IPS-15b (cell line): ENCODE results near the gene FAM133A.
A peak's percentile ranks its signal among the peaks of the same experiment; 100 is the strongest.

Experiments
- H3K27me3 ChIP-seq: one replicate; pipeline ENCODE4 v1.6.1; 2013; ENCODE audit warnings: low read length; ENCODE audit not compliant: control insufficient read depth, insufficient read depth
- H3K36me3 ChIP-seq: one replicate; pipeline ENCODE4 v1.6.1; 2013; ENCODE audit warnings: low read length; ENCODE audit not compliant: control insufficient read depth, insufficient read depth
- H3K4me1 ChIP-seq: one replicate; pipeline ENCODE4 v1.6.1; 2013; ENCODE audit warnings: mild to moderate bottlenecking, low read length; ENCODE audit not compliant: control insufficient read depth, insufficient read depth
- H3K4me3 ChIP-seq: one replicate; pipeline ENCODE4 v1.5.1; 2013; ENCODE audit warnings: low read depth, low read length
- H3K9ac ChIP-seq: one replicate; pipeline ENCODE4 v1.6.1; 2013; ENCODE audit warnings: low read depth, mild to moderate bottlenecking, low read length
- H3K9me3 ChIP-seq: one replicate; pipeline ENCODE4 v1.6.1; 2013; ENCODE audit warnings: mild to moderate bottlenecking, low read length; ENCODE audit not compliant: control insufficient read depth, insufficient read depth

Gene FAM133A

GRCh38 chrX:93673869-93674271 is at the start of gene FAM133A:
Gene FAM133A, plus strand, starts transcription at chrX:93674206. Its CDS starts 35,214 bp downstream, at chrX:93709420.
- H3K4me3 ChIP-seq, result peak within 1 kb of the TSS; percentile 90
- no peaks in the 10 kb centered on the region for H3K36me3 ChIP-seq
- H3K27me3 ChIP-seq, result no peaks in the 10 kb centered on the region
- no peaks in the 10 kb centered on the region for H3K9me3 ChIP-seq
- peak within 1 kb of the TSS; percentile 48 for H3K9ac ChIP-seq
- no peaks in the 10 kb centered on the region for H3K4me1 ChIP-seq

DNA sequence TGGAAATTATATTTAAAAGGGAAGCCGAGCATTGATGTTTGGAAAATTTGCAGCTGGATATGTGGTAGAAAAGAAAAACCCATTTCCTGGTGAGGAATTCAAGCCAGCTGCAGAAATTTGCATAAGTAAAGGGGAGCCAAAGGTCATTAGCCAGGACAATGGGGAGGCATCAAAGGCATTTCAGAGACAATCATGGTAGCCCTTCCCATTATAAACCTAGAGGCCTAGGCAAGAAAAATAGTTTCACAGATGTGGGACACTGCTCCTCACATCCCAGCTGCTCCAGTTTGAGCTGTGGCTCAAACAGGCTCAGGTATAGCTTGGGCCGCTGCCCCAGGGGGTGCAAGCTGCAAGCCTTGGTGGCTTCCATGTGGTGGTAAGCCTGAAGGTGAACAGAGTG is 36.4 kb upstream of the FAM133A start:
- Histone ChIP-seq H3K9me3 (peaks cover 8% of the 10 kb centered on the region), H3K4me3 (no peak overlapping the region), H3K9ac (no peak overlapping the region), H3K27me3 (no peaks in the 10 kb centered on the region), H3K36me3 (no peaks in the 10 kb centered on the region), H3K4me1 (no peaks in the 10 kb centered on the region)

DNA sequence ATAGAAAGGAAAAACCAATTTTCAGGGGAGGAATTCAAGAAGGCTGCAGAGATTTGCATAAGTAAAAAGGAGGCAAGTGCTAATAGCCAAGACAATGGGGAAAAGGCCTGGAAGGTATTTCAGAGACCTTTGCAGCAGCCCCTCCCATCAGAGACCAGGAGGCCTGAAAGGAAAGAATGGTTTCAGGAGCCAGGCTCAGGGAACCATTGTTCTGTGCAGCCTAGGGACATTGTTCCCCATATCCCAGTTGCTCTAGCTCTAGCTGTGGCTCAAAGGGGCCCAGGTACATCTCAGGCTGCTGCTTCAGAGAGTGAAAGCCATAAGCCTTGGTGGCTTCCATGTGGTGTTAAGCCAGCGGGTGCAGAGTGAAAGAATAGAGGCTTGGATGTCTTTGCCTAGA is 24.6 kb upstream of the FAM133A start:
- no peaks in the 10 kb centered on the region for H3K4me1 ChIP-seq
- H3K27me3 ChIP-seq, result no peaks in the 10 kb centered on the region
- no peak overlapping the region for H3K4me3 ChIP-seq
- no peaks in the 10 kb centered on the region for H3K36me3 ChIP-seq
- H3K9ac ChIP-seq, result no peak overlapping the region
- H3K9me3 ChIP-seq, result no peaks in the 10 kb centered on the region

DNA sequence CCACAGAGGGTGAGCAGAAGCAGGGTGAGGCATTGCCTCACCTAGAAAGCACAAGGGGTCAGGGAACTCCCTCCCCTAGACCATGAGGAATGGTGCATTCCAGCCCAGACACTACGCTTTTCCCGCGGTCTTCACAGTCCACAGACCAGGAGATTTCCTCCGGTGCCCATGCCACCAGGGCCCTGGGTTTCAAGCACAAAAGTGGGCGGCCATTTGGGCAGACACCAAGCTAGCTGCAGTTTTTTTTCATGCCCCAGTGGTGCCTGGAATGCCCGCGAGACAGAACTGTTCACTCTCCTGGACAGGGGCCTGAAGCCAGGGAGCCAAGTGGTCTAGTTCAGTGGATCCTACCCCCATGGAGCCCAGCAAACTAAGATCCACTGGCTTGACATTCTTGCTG is 13.4 kb upstream of the FAM133A start:
- no peaks in the 10 kb centered on the region for H3K36me3 ChIP-seq
- no peaks in the 10 kb centered on the region for H3K4me1 ChIP-seq
- H3K9ac ChIP-seq, result no peak overlapping the region
- no peak overlapping the region for H3K4me3 ChIP-seq
- no peaks in the 10 kb centered on the region for H3K9me3 ChIP-seq
- no peaks in the 10 kb centered on the region for H3K27me3 ChIP-seq

DNA sequence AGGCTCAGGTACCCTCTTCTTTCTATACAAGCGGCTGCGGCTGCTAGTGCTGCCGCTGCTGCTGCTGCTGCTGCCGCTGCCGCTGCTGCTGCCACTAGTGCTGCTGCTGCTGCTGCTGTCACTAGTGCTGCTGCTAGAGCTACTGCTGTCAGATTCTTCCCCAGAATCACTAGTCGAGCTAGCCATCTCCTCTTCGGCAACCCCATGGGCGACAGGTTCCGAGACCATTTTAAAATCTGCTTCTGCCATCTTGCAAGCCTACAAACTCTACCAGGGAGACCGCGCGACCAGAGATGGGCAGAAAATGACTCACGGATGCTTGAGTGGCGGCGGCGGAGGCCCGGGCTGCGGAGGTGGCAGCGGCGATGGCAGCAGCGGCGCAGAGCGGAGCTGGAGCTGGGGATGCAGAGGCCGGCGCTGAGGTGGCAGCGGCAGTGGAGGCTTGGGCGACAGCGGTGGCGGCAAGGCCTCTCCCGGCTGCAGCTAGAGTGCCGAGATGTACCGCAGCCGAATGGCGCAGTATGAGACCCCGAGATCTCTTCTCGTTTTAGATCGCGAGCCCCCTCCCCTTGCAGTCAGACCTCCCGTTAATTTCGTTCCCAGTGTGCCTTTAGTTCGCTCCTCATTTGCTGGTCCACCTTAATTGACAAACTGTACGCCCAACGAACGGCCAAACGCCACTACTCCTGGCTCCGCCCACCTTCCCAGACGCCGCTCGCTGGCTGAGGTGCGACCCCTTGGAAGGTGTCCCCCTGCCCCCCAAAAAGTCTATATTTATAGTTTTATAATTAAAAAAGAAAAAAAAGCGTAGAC is 744 bp upstream of the FAM133A start, which contains the start of gene NAP1L3:
Gene NAP1L3, minus strand, starts transcription at position 523 of the 813 bp plus-strand sequence. Its CDS starts 274 bp downstream, at position 249.
- H3K9me3 ChIP-seq, result no peaks in the 10 kb centered on the region
- no peaks in the 10 kb centered on the region for H3K36me3 ChIP-seq
- H3K4me1 ChIP-seq, result no peaks in the 10 kb centered on the region
- no peaks in the 10 kb centered on the region for H3K27me3 ChIP-seq
- H3K4me3 ChIP-seq, result peak within 1 kb of the TSS; percentile 90
- peak within 1 kb of the TSS; percentile 48 for H3K9ac ChIP-seq

DNA sequence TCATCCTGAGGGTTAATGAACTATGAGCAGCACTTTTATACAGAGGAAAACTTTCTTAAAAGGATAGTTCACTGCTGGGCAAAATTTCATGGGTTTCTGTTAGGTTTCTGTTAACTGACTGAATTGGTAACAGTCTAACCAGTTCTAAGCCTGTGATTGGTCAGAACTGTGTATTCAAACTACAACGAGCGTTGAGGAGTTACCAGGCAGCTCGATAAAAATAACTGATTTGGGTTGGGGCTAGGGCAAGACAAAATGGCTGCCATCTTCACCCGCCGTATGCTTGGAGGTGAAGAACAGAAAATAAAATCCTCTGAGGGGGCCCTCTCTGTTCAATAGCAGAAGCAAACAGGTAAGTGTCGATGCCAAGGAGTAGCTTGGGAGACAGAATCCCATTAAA is 22.0 kb downstream of the FAM133A start:
- H3K4me3 ChIP-seq, result no peak overlapping the region
- peaks cover 2% of the 10 kb centered on the region for H3K4me1 ChIP-seq
- H3K27me3 ChIP-seq, result no peaks in the 10 kb centered on the region
- no peak overlapping the region for H3K9ac ChIP-seq
- H3K36me3 ChIP-seq, result no peaks in the 10 kb centered on the region
- no peaks in the 10 kb centered on the region for H3K9me3 ChIP-seq

DNA sequence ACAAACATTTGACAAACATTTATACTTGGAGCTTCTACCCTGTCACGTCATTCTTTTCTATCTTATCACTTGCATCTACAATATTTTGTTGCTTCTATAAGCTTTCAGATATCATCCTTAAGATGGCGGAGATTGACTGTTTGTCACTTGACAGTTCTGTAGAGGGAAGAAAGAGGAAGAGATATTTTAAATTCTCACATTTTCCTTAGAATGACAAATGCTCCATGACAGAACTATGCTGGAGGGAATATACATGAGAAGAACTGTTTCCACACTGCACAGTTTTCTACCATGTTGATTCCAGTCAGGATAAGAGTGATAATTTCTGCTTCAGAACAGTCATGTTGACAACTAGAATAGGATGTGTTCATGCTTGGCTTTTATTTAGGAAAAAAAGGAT is 29.7 kb downstream of the FAM133A start:
- no peaks in the 10 kb centered on the region for H3K36me3 ChIP-seq
- H3K9ac ChIP-seq, result no peak overlapping the region
- no peak overlapping the region for H3K4me3 ChIP-seq
- no peaks in the 10 kb centered on the region for H3K27me3 ChIP-seq
- no peaks in the 10 kb centered on the region for H3K9me3 ChIP-seq
- H3K4me1 ChIP-seq, result no peaks in the 10 kb centered on the region

- Histone ChIP-seq H3K4me1 (no peaks in the 10 kb centered on the region), H3K9me3 (no peaks in the 10 kb centered on the region), H3K36me3 (no peaks in the 10 kb centered on the region), H3K27me3 (no peaks in the 10 kb centered on the region), H3K4me3 (no peak overlapping the region), H3K9ac (no peak overlapping the region)
Observed at GRCh38 chrX:93711076-93711475, 37.1 kb downstream of the FAM133A start.

DNA sequence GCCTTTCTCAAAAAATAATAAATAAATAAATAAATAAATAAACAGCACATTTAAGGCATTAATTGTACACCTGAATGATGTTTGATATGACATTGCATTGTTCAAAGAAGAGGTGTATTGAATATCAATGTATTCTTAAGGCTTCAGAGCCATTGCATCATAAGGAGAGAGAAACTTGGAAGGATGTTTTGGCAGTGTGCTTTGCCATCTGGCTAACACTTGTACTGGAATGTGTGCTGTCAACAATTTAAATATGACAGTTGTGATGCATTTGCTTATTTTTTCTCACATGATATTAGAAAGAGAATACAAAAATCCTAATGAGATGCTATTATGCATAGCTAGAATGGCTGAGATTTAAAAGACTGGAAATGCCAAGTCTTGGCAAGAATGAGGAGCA is 67.8 kb downstream of the FAM133A start:
- no peaks in the 10 kb centered on the region for H3K36me3 ChIP-seq
- H3K4me1 ChIP-seq, result peaks cover 5% of the 10 kb centered on the region
- H3K9me3 ChIP-seq, result no peaks in the 10 kb centered on the region
- H3K27me3 ChIP-seq, result no peaks in the 10 kb centered on the region
- H3K4me3 ChIP-seq, result no peak overlapping the region
- no peak overlapping the region for H3K9ac ChIP-seq

DNA sequence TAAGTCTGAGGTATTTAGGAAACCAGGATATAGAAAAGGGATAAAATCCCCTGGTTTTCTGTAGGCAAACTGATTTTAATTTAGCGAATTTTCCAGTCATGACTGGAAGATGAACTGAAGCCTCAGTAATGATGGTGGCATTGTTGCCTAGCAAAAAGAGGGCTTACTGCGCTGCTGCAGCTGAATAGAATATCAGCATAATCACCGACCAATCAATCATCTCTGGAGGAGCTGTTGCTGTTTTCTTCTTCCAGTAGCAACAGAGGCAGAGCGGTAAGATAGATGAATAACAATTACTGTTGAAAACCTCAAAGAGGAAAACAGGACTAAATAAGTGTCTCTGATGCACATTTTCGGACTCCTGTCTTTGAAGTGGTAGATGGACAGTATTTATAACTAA is 86.2 kb downstream of the FAM133A start:
- no peaks in the 10 kb centered on the region for H3K27me3 ChIP-seq
- H3K4me3 ChIP-seq, result no peak overlapping the region
- peaks cover 21% of the 10 kb centered on the region for H3K4me1 ChIP-seq
- no peak overlapping the region for H3K9ac ChIP-seq
- no peaks in the 10 kb centered on the region for H3K9me3 ChIP-seq
- H3K36me3 ChIP-seq, result no peaks in the 10 kb centered on the region
